Measurements from ENCODE around the gene PAIP2B.

The PAIP2B gene

GRCh38 chr2:71150082-71150816 is 76.7 kb downstream of the PAIP2B start:
- Histone ChIP-seq H3K9me2 (replicated peaks; ENCODE audit: insufficient read depth, low read length) (no peaks in the 10 kb centered on the region), H3K4me1 (ENCODE audit: low read length) (no peaks in the 10 kb centered on the region), H3K36me3 (replicated peaks; ENCODE audit: insufficient read depth, low read length) (0 out of 2 replicates have a peak, but pooled peaks cover 16% of the 10 kb centered on the region), H2AFZ (ENCODE audit: low read length) (no peak overlapping the region), H3K27ac (ENCODE audit: low read length) (no peak overlapping the region), H3K79me2 (ENCODE audit: low read length) (no peaks in the 10 kb centered on the region), H3K4me2 (ENCODE audit: low read depth, low read length) (no peak overlapping the region), H3F3A (ENCODE audit: insufficient read depth, low read length) (no peaks in the 10 kb centered on the region), H3K9ac (ENCODE audit: low read length) (no peak overlapping the region), H3K27me3 (replicated peaks; ENCODE audit: insufficient read depth, low read length) (0 out of 2 replicates have a peak, but pooled peaks cover 4% of the 10 kb centered on the region), H3K4me3 (ENCODE audit: low read length) (no peak overlapping the region), H4K20me1 (ENCODE audit: insufficient read depth, low read length) (no peaks in the 10 kb centered on the region), H3K9me3 (replicated peaks; ENCODE audit: insufficient read depth, low read length) (no peaks in the 10 kb centered on the region)
- no peak for TF ChIP-seq CTCF (IDR thresholded peaks at IDR 0.05; ENCODE audit: low read length)
- no peak for TF ChIP-seq EZH2 (optimal IDR thresholded peaks at IDR 0.05; ENCODE audit: low read depth, low read length)
- TF ChIP-seq EZH2phosphoT487 (IDR thresholded peaks at IDR 0.05; ENCODE audit: low read length) = no peak
- DNase-seq = no peak

- Histone ChIP-seq H3K9me3 (replicated peaks; ENCODE audit: insufficient read depth, low read length) (no peaks in the 10 kb centered on the region), H4K20me1 (ENCODE audit: insufficient read depth, low read length) (no peaks in the 10 kb centered on the region), H2AFZ (ENCODE audit: low read length) (no peak overlapping the region), H3K9me2 (replicated peaks; ENCODE audit: insufficient read depth, low read length) (no peaks in the 10 kb centered on the region), H3K36me3 (replicated peaks; ENCODE audit: insufficient read depth, low read length) (0 out of 2 replicates have a peak, but pooled peaks cover 28% of the 10 kb centered on the region), H3K4me1 (ENCODE audit: low read length) (no peaks in the 10 kb centered on the region), H3K79me2 (ENCODE audit: low read length) (no peaks in the 10 kb centered on the region), H3K4me3 (ENCODE audit: low read length) (no peak overlapping the region), H3K4me2 (ENCODE audit: low read depth, low read length) (no peak overlapping the region), H3F3A (ENCODE audit: insufficient read depth, low read length) (no peaks in the 10 kb centered on the region), H3K27ac (ENCODE audit: low read length) (no peak overlapping the region), H3K9ac (ENCODE audit: low read length) (no peak overlapping the region), H3K27me3 (replicated peaks; ENCODE audit: insufficient read depth, low read length) (0 out of 2 replicates have a peak, but pooled peaks cover 2% of the 10 kb centered on the region)
- no peak for DNase-seq
- TF ChIP-seq EZH2phosphoT487 (IDR thresholded peaks at IDR 0.05; ENCODE audit: low read length) = no peak
- no peak for TF ChIP-seq EZH2 (optimal IDR thresholded peaks at IDR 0.05; ENCODE audit: low read depth, low read length)
- no peak for TF ChIP-seq CTCF (IDR thresholded peaks at IDR 0.05; ENCODE audit: low read length)
These were observed 78.3 kb downstream of the PAIP2B start for GRCh38 chr2:71148506-71149063.

- no peaks in the 10 kb centered on the region for H4K20me1 ChIP-seq (ENCODE audit: insufficient read depth, low read length)
- no peak overlapping the region for H3K9ac ChIP-seq (ENCODE audit: low read length)
- no peak overlapping the region for H3K27ac ChIP-seq (ENCODE audit: low read length)
- H2AFZ ChIP-seq (ENCODE audit: low read length) = no peak overlapping the region
- peaks cover 20% of the 10 kb centered on the region; the same call in 1 of the 2 replicates for H3K36me3 ChIP-seq (replicated peaks; ENCODE audit: insufficient read depth, low read length)
- H3K9me2 ChIP-seq (replicated peaks; ENCODE audit: insufficient read depth, low read length) = no peaks in the 10 kb centered on the region
- no peaks in the 10 kb centered on the region for H3K4me1 ChIP-seq (ENCODE audit: low read length)
- no peaks in the 10 kb centered on the region for H3K27me3 ChIP-seq (replicated peaks; ENCODE audit: insufficient read depth, low read length)
- DNase-seq = no peak
- no peaks in the 10 kb centered on the region for H3K9me3 ChIP-seq (replicated peaks; ENCODE audit: insufficient read depth, low read length)
- no peak for TF ChIP-seq EZH2 (optimal IDR thresholded peaks at IDR 0.05; ENCODE audit: low read depth, low read length)
- no peak for TF ChIP-seq CTCF (IDR thresholded peaks at IDR 0.05; ENCODE audit: low read length)
- no peak for TF ChIP-seq EZH2phosphoT487 (IDR thresholded peaks at IDR 0.05; ENCODE audit: low read length)
- H3K4me3 ChIP-seq (ENCODE audit: low read length) = no peak overlapping the region
- H3K4me2 ChIP-seq (ENCODE audit: low read depth, low read length) = no peak overlapping the region
- no peaks in the 10 kb centered on the region for H3K79me2 ChIP-seq (ENCODE audit: low read length)
- H3F3A ChIP-seq (ENCODE audit: insufficient read depth, low read length) = no peaks in the 10 kb centered on the region
These were observed 83.1 kb downstream of the PAIP2B start for GRCh38 chr2:71143782-71144181.
